Loucy (cell line): ENCODE measurements around the gene MTNR1B.

ENCODE experiments used
- H2AFZ ChIP-seq: fragments of 200-600 bp; sonication (generic); 2 replicates; pipeline ENCODE4 v1.6.0; 2016; ENCODE audit warnings: antibody characterized with exemption, mild to moderate bottlenecking, low read length, moderate library complexity
- H3F3A ChIP-seq: fragments of 200-600 bp; 2 replicates; pipeline ENCODE4 v1.6.0; 2016; ENCODE audit warnings: antibody characterized with exemption, low read depth, mild to moderate bottlenecking
- H3K27me3 ChIP-seq: fragments of 200-600 bp; sonication (generic); 2 replicates; pipeline ENCODE4 v1.6.1; 2014; ENCODE audit warnings: low read length, mild to moderate bottlenecking; ENCODE audit not compliant: insufficient read depth, poor library complexity, severe bottlenecking
- H3K36me3 ChIP-seq: fragments of 200-600 bp; sonication (generic); 2 replicates; pipeline ENCODE4 v1.6.1; 2016; ENCODE audit warnings: low read length; ENCODE audit not compliant: insufficient read depth
- H3K4me1 ChIP-seq: fragments of 200-600 bp; sonication (generic); 2 replicates; pipeline ENCODE4 v1.5.1; 2014; ENCODE audit warnings: low read length, mild to moderate bottlenecking; ENCODE audit not compliant: insufficient read depth, poor library complexity, severe bottlenecking
- H3K4me2 ChIP-seq: fragments of 200-600 bp; sonication (generic); 2 replicates; pipeline ENCODE4 v1.6.0; 2014; ENCODE audit warnings: antibody characterized with exemption, low read length, low read depth, mild to moderate bottlenecking; ENCODE audit not compliant: poor library complexity, severe bottlenecking
- H3K4me3 ChIP-seq: fragments of 200-600 bp; sonication (generic); 2 replicates; pipeline ENCODE4 v1.5.1; 2014; ENCODE audit warnings: low read length, mild to moderate bottlenecking, mixed read lengths; ENCODE audit not compliant: poor library complexity, severe bottlenecking
- H3K79me2 ChIP-seq: fragments of 200-600 bp; sonication (generic); 2 replicates; pipeline ENCODE4 v1.6.1; 2014; ENCODE audit warnings: low read length; ENCODE audit not compliant: insufficient read depth
- H3K9ac ChIP-seq: fragments of 200-600 bp; sonication (generic); 2 replicates; pipeline ENCODE4 v1.6.0; 2014; ENCODE audit warnings: mild to moderate bottlenecking, low read depth, low read length, moderate library complexity; ENCODE audit not compliant: poor library complexity, severe bottlenecking
- H3K9me2 ChIP-seq: fragments of 200-600 bp; sonication (generic); replicated peaks from 2 replicates; pipeline ENCODE4 v1.6.1; 2016; ENCODE audit warnings: low read depth, low read length, mixed read lengths
- H3K9me3 ChIP-seq: fragments of 200-600 bp; sonication (generic); 2 replicates; pipeline ENCODE4 v1.6.1; 2014; ENCODE audit warnings: mild to moderate bottlenecking, antibody characterized with exemption, low read length, low read depth; ENCODE audit not compliant: insufficient read depth
- H4K20me1 ChIP-seq: fragments of 200-600 bp; sonication (generic); 2 replicates; pipeline ENCODE4 v1.6.0; 2014; ENCODE audit warnings: antibody characterized with exemption, low read length, mild to moderate bottlenecking; ENCODE audit not compliant: insufficient read depth, poor library complexity, severe bottlenecking
- EZH2phosphoT487 ChIP-seq: fragments of 200-600 bp; IDR thresholded peaks from 2 replicates; pipeline ENCODE4 v1.6.1; 2018; ENCODE audit warnings: antibody characterized with exemption, mild to moderate bottlenecking, moderate library complexity, borderline replicate concordance
- TF ChIP-seq, protein P1 (sequence below): fragments of 200-600 bp; sonication (generic); conservative IDR thresholded peaks from 2 replicates; pipeline ENCODE4 v1.5.1; 2014; ENCODE audit warnings: mild to moderate bottlenecking, antibody characterized with exemption, low read length

The MTNR1B gene

DNA sequence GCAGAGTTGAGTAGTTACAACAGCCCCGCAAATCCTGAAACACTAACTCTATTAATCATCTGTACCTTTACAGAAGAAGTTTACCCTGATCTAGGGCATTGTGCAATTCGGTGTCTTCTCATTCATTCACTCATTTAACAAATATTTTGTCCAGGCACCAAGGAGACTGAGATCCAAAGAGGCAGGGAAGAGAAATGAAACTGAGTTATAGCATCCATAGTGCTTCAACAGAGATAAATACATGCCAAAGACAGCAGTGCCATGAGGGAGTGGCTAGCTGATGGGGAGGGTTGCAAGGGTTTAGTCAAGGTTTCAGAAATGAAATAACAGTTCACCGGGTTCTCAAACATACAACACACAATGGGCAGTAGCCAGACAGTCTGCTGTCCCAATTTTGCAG is 40.2 kb upstream of the MTNR1B start:
- Histone ChIP-seq H3K27me3 (no peaks in the 10 kb centered on the region), H3K9ac (no peak overlapping the region), H3K4me2 (no peak overlapping the region), H3K9me2 (no peaks in the 10 kb centered on the region), H2AFZ (no peak overlapping the region), H3K79me2 (no peaks in the 10 kb centered on the region), H3F3A (no peaks in the 10 kb centered on the region), H3K36me3 (no peaks in the 10 kb centered on the region), H4K20me1 (no peaks in the 10 kb centered on the region), H3K4me1 (no peaks in the 10 kb centered on the region), H3K9me3 (peaks cover 4% of the 10 kb centered on the region; the same call in 1 of the 2 replicates), H3K4me3 (no peak overlapping the region)
- TF ChIP-seq, protein P1, sequence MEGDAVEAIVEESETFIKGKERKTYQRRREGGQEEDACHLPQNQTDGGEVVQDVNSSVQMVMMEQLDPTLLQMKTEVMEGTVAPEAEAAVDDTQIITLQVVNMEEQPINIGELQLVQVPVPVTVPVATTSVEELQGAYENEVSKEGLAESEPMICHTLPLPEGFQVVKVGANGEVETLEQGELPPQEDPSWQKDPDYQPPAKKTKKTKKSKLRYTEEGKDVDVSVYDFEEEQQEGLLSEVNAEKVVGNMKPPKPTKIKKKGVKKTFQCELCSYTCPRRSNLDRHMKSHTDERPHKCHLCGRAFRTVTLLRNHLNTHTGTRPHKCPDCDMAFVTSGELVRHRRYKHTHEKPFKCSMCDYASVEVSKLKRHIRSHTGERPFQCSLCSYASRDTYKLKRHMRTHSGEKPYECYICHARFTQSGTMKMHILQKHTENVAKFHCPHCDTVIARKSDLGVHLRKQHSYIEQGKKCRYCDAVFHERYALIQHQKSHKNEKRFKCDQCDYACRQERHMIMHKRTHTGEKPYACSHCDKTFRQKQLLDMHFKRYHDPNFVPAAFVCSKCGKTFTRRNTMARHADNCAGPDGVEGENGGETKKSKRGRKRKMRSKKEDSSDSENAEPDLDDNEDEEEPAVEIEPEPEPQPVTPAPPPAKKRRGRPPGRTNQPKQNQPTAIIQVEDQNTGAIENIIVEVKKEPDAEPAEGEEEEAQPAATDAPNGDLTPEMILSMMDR: no peak
- TF ChIP-seq EZH2phosphoT487: no peak

- Histone ChIP-seq H3K9me2 (no peaks in the 10 kb centered on the region), H3F3A (no peaks in the 10 kb centered on the region), H3K4me1 (no peaks in the 10 kb centered on the region), H4K20me1 (no peaks in the 10 kb centered on the region), H3K4me2 (no peak overlapping the region), H3K9me3 (peaks cover 4% of the 10 kb centered on the region; the same call in 1 of the 2 replicates), H3K79me2 (no peaks in the 10 kb centered on the region), H3K27me3 (no peaks in the 10 kb centered on the region), H3K4me3 (no peak overlapping the region), H3K9ac (no peak overlapping the region), H2AFZ (no peak overlapping the region), H3K36me3 (no peaks in the 10 kb centered on the region)
- TF ChIP-seq EZH2phosphoT487: no peak
- TF ChIP-seq, protein P1: no peak
Measured at GRCh38 chr11:92929653-92930052, 39.8 kb upstream of the MTNR1B start.

GRCh38 chr11:92931746-92932422 is 37.6 kb upstream of the MTNR1B start:
- Histone ChIP-seq H3K4me2 (no peak overlapping the region), H2AFZ (no peak overlapping the region), H3K9me3 (no peaks in the 10 kb centered on the region), H4K20me1 (no peaks in the 10 kb centered on the region), H3K9me2 (no peaks in the 10 kb centered on the region), H3K79me2 (no peaks in the 10 kb centered on the region), H3K9ac (no peak overlapping the region), H3F3A (no peaks in the 10 kb centered on the region), H3K27me3 (no peaks in the 10 kb centered on the region), H3K4me3 (no peak overlapping the region), H3K4me1 (no peaks in the 10 kb centered on the region), H3K36me3 (no peaks in the 10 kb centered on the region)
- TF ChIP-seq, protein P1: no peak
- no peak for TF ChIP-seq EZH2phosphoT487
